ENCODE measurements around the gene MOSPD3.

The MOSPD3 gene

GRCh38 chr7:100649826-100650565 lies 37.7 kb downstream of the MOSPD3 start:
- TF ChIP-seq MAX (IDR thresholded peaks at IDR 0.05) (no peak), NFIC (IDR thresholded peaks at IDR 0.05) (no peak), FOXM1 (IDR thresholded peaks at IDR 0.05; ENCODE audit: borderline replicate concordance, low read depth) (no peak), EGR1 (IDR thresholded peaks at IDR 0.05) (no peak), TCF12 (IDR thresholded peaks at IDR 0.05; ENCODE audit: low read depth) (no peak), TEAD4 (IDR thresholded peaks at IDR 0.05) (no peak), REST (IDR thresholded peaks at IDR 0.05; ENCODE audit: low read depth) (no peak), ZBTB7A (IDR thresholded peaks at IDR 0.05; ENCODE audit: low read depth) (no peak), RAD21 (IDR thresholded peaks at IDR 0.05; ENCODE audit: low read depth) (no peak), USF1 (IDR thresholded peaks at IDR 0.05) (no peak), CREB1 (IDR thresholded peaks at IDR 0.05; ENCODE audit: low read depth) (no peak), CEBPB (IDR thresholded peaks at IDR 0.05) (no peak), YY1 (IDR thresholded peaks at IDR 0.05; ENCODE audit: low read depth) (no peak), EP300 (IDR thresholded peaks at IDR 0.05; ENCODE audit: borderline replicate concordance) (no peak), TAF1 (IDR thresholded peaks at IDR 0.05; ENCODE audit: low read depth) (no peak)

GRCh38 chr7:100654908-100655831 lies 42.8 kb downstream of the MOSPD3 start:
- no peak for TF ChIP-seq TCF12 (IDR thresholded peaks at IDR 0.05; ENCODE audit: low read depth)
- no peak for TF ChIP-seq MAX (IDR thresholded peaks at IDR 0.05)
- no peak for TF ChIP-seq NFIC (IDR thresholded peaks at IDR 0.05)
- no peak for TF ChIP-seq ZBTB7A (IDR thresholded peaks at IDR 0.05; ENCODE audit: low read depth)
- no peak for TF ChIP-seq TEAD4 (IDR thresholded peaks at IDR 0.05)
- no peak for TF ChIP-seq TAF1 (IDR thresholded peaks at IDR 0.05; ENCODE audit: low read depth)
- TF ChIP-seq USF1 (IDR thresholded peaks at IDR 0.05): no peak
- no peak for TF ChIP-seq FOXM1 (IDR thresholded peaks at IDR 0.05; ENCODE audit: borderline replicate concordance, low read depth)
- TF ChIP-seq YY1 (IDR thresholded peaks at IDR 0.05; ENCODE audit: low read depth): no peak
- TF ChIP-seq RAD21 (IDR thresholded peaks at IDR 0.05; ENCODE audit: low read depth): no peak
- no peak for TF ChIP-seq CEBPB (IDR thresholded peaks at IDR 0.05)

GRCh38 chr7:100655908-100656674 lies 43.8 kb downstream of the MOSPD3 start, which contains the start of gene ACTL6B:
Gene ACTL6B, minus strand, starts transcription at chr7:100656448. Its CDS starts 94 bp downstream, at chr7:100656354.
- TF ChIP-seq EGR1 (IDR thresholded peaks at IDR 0.05): peak; percentile 93
- TF ChIP-seq REST (IDR thresholded peaks at IDR 0.05; ENCODE audit: low read depth): peak; percentile 97
- no peak for TF ChIP-seq CREB1 (IDR thresholded peaks at IDR 0.05; ENCODE audit: low read depth)

GRCh38 chr7:100662194-100662776 lies 49.9 kb downstream of the MOSPD3 start:
- 0 out of 2 replicates have a peak, but pooled peaks have one; percentile 20 for TF ChIP-seq NFIC (IDR thresholded peaks at IDR 0.05)
- peak; percentile 77 for TF ChIP-seq USF1 (IDR thresholded peaks at IDR 0.05)
